ENCODE results near the gene CDCA3.

The CDCA3 gene

GRCh38 chr12:6822426-6823135 is 28.5 kb downstream of the CDCA3 start:
- in situ Hi-C loops (cut with MboI; ENCODE audit: low sequenced_read_pairs) = no loop called here

DNA sequence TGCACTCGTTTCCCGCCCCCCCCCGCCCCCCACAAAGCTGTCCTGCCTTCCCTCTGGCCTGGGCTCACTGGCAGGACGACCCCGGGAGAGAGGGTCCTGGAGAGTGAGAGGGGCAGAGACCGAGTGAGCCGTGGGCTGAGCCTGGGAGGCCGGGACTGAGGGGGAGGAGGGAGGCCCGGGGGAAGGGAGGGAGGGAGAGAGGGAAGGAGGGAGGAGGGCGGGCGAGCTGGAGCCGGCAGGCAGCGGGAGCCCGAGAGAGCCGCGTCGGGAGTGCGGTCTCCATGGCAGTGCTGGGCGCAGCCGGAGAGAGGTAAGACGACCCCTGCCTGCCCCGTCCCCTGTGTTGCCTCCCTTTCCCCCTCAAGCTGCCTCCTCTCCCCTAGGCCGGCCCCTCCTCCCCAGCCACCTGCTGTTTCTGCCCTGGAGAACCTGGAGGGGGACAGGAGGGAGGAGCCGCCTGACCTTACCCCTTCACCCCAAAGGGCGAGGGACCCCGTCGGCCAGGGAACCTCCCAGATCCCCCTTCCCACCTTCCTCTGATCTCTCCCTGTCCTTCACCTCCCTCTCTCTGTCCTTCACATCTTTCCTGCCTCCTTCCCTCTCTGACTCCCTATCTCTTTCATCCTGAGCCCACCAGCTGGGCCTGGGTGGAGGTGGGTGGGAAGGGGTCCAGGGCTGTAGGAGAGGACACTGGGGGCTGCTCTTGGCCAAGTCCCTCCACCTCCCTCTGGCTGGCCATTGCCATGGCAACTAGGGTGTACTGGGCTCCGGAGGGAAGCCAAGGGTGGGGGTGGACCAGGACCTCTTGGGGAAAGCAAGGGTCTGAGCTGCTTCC is 29.3 kb downstream of the CDCA3 start, which contains the start of gene GPR162:
Gene GPR162 (plus strand): TSS at position 231 of the 835 bp plus-strand sequence. CDS start 2,078 bp downstream, outside the sequence.
- in situ Hi-C loops (cut with MboI; ENCODE audit: low sequenced_read_pairs) = no loop called here

GRCh38 chr12:6820166-6820565 is 30.9 kb downstream of the CDCA3 start:
- in situ Hi-C loops (cut with MboI; ENCODE audit: low sequenced_read_pairs) = no loop called here

DNA sequence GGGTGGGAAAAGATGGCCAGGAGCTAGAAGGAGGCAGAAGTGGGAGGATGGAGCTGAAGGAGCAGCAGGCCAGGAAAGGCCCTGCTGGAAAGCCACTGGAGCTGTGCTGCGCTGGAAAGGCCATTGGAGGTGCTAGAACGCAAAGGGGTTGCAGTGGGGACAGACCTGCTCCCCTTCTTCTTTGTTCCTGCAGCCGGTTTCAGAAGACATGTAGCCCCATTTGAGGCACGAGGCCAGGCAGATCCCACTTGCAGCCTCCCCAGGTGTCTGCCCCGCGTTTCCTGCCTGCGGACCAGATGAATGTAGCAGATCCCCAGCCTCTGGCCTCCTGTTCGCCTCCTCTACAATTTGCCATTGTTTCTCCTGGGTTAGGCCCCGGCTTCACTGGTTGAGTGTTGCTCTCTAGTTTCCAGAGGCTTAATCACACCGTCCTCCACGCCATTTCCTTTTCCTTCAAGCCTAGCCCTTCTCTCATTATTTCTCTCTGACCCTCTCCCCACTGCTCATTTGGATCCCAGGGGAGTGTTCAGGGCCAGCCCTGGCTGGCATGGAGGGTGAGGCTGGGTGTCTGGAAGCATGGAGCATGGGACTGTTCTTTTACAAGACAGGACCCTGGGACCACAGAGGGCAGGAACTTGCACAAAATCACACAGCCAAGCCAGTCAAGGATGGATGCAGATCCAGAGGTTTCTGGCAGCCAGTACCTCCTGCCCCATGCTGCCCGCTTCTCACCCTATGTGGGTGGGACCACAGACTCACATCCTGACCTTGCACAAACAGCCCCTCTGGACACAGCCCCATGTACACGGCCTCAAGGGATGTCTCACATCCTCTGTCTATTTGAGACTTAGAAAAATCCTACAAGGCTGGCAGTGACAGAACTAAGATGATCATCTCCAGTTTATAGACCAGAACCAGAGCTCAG is 31.7 kb downstream of the CDCA3 start:
- in situ Hi-C loops (cut with MboI; ENCODE audit: low sequenced_read_pairs) = no loop called here

DNA sequence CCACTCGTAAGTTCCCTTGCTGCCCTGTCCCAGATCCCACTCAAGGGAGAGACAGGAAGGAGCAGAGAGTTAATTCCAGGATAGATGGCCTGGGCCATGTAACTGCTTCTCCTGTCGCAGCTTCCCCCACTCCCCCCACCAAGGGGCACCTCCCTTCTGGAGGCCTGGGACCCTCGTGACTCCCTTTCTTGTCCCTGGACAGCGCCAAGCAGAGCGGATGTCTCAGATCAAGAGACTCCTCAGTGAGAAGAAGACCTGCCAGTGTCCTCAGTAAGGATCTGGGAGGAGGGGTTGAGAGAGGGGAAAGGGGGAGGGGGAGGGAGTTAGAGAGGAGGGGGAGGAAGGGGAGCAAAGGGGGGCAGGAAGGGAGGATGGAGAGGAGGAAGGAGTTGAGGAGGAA is 32.4 kb downstream of the CDCA3 start:
- in situ Hi-C loops (cut with MboI; ENCODE audit: low sequenced_read_pairs) = no loop called here

GRCh38 chr12:6818222-6818621 is 32.9 kb downstream of the CDCA3 start:
- in situ Hi-C loops (cut with MboI; ENCODE audit: low sequenced_read_pairs) = no loop called here

- in situ Hi-C loops (cut with MboI; ENCODE audit: low sequenced_read_pairs) = no loop called here
Observed at GRCh38 chr12:6817662-6818157, 33.4 kb downstream of the CDCA3 start.

GRCh38 chr12:6817098-6817497 is 34.0 kb downstream of the CDCA3 start:
- in situ Hi-C loops (cut with MboI; ENCODE audit: low sequenced_read_pairs) = no loop called here

- in situ Hi-C loops (cut with MboI; ENCODE audit: low sequenced_read_pairs) = no loop called here
Observed at GRCh38 chr12:6816598-6816997, 34.5 kb downstream of the CDCA3 start.

- in situ Hi-C loops (cut with MboI; ENCODE audit: low sequenced_read_pairs) = no loop called here
Observed at GRCh38 chr12:6813363-6813762, 37.7 kb downstream of the CDCA3 start.

DNA sequence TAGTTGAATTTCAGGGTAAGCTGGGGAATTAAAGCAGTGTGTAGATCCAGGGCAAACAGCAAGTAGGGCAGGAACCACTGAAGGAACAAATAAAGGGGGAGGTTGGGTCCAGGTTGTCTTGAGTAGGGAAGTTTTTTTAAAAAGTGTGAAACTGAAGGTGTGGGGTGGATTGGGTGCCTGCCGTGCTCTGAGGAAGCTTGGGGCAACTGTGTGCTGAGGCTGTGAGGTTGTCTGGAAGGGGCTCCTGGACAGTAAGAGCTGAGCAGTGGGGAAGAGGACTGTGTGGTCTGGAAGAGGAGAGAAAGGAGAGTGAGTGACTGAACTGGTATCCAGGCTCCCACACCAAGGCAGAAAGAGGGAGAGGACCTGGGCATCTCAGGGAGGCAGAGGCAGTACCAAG is 40.3 kb downstream of the CDCA3 start:
- in situ Hi-C loops (cut with MboI; ENCODE audit: low sequenced_read_pairs) = no loop called here

DNA sequence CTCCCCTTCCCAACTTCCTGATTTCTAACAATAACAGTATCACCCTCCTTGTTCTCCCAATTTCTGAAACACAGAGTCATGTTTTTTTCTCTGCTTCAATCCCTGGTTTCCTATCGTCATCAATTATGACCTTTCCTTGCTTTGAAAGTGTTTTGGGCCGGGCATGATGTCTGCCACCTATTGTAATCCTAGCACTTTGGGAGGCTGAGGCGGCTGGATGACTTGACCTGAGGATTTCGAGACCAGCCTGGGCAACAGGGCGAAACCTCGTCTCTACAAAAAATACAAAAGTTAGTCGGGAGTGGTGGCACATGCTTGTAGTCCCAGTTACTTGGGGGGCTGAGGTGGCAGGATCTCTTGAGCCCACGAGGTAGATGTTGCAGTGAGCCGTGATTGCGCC is 42.0 kb downstream of the CDCA3 start:
- in situ Hi-C loops (cut with MboI; ENCODE audit: low sequenced_read_pairs) = no loop called here

DNA sequence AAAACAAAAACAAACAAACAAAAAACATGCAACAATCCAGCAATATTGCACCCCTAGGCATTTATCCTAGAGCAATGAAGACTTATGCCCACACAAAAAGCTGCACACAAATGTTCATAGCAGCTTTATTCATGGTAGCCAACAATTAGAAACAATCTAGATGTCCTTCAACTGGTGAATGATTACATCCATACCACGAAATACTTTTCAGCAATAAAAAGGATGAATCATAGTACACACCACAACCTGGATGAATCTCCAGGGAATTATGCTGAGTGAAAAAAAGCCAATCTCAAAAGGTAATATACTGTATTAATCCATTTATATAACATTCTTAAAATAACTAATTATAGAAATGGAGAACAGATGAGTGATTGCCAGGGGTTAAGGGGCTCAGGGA is 43.9 kb downstream of the CDCA3 start:
- in situ Hi-C loops (cut with MboI; ENCODE audit: low sequenced_read_pairs) = no loop called here

DNA sequence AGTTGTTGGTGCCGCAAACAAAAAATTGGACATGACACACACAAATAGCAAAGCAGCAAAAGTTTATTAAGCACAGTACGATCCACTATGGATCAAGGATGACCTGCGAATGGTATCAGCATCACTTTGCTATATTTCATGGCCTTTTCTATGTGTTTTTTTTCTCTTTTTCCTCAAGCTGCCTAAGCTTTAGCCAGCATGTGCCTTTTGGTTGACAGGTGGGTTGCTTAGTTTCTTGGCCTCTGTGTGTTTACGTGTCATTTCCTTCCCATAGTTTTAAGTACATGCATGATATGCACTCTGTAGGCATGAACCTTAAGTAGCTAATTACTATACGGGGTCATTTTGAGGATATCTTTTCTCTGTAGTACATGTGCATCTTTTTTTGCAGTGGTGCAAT is 51.9 kb downstream of the CDCA3 start:
- in situ Hi-C loops (cut with MboI; ENCODE audit: low sequenced_read_pairs) = no loop called here
